Neural cell (in vitro differentiated cells): ENCODE results near the gene TSPAN9. TPM values are rescaled to one million over a fixed set of nuclear protein-coding genes. Genes with fewer than 3 reads are reported as not detected.

Source experiments
- H2AFZ ChIP-seq: fragments of 200-600, 300-800 bp; sonication (generic), shearing (Covaris generic); 2 replicates; pipeline ENCODE4 v1.6.0; 2014; ENCODE audit warnings: low read depth, mild to moderate bottlenecking, antibody characterized with exemption, low read length, moderate library complexity
- H3F3A ChIP-seq: fragments of 200-600 bp; shearing (Covaris generic); 2 replicates; pipeline ENCODE4 v1.6.1; 2016; ENCODE audit warnings: mild to moderate bottlenecking, moderate library complexity, mixed read lengths, antibody characterized with exemption, low read length; ENCODE audit not compliant: insufficient read depth, poor library complexity, severe bottlenecking
- H3K27ac ChIP-seq: fragments of 200-600, 300-800 bp; sonication (generic), shearing (Covaris generic); 2 replicates; pipeline ENCODE4 v1.5.1; 2014; ENCODE audit warnings: mild to moderate bottlenecking, low read length, moderate library complexity
- H3K27me3 ChIP-seq: fragments of 300-800, 200-600 bp; sonication (generic), shearing (Covaris generic); 2 replicates; pipeline ENCODE4 v1.6.0; 2014; ENCODE audit warnings: mild to moderate bottlenecking, low read depth, low read length, moderate library complexity; ENCODE audit not compliant: insufficient read depth
- H3K36me3 ChIP-seq: fragments of 300-800, 200-600 bp; sonication (generic), shearing (Covaris generic); 2 replicates; pipeline ENCODE4 v1.5.1; 2014; ENCODE audit warnings: mild to moderate bottlenecking, antibody characterized with exemption, low read length, moderate library complexity; ENCODE audit not compliant: insufficient read depth
- H3K4me2 ChIP-seq: fragments of 300-800, 200-600 bp; sonication (generic), shearing (Covaris generic); 2 replicates; pipeline ENCODE4 v1.6.0; 2014; ENCODE audit warnings: mild to moderate bottlenecking, low read length
- H3K4me3 ChIP-seq: fragments of 300-800, 200-600 bp; sonication (generic), shearing (Covaris generic); 2 replicates; pipeline ENCODE4 v1.5.1; 2014; ENCODE audit warnings: mild to moderate bottlenecking, low read length, moderate library complexity
- H3K79me2 ChIP-seq: fragments of 200-600 bp; shearing (Covaris generic); replicated peaks from 2 replicates; pipeline ENCODE4 v1.6.0; 2014; ENCODE audit warnings: mild to moderate bottlenecking, low read length, moderate library complexity; ENCODE audit not compliant: insufficient read depth
- H3K9ac ChIP-seq: fragments of 300-800, 200-600 bp; sonication (generic), shearing (Covaris generic); 2 replicates; pipeline ENCODE4 v1.6.1; 2016; ENCODE audit warnings: mild to moderate bottlenecking, low read length, mixed read lengths
- H3K9me2 ChIP-seq: fragments of 200-600 bp; shearing (Covaris generic); 2 replicates; pipeline ENCODE4 v1.6.1; 2016; ENCODE audit warnings: mild to moderate bottlenecking, low read length, mixed read lengths; ENCODE audit not compliant: insufficient read depth
- H3K9me3 ChIP-seq: fragments of 200-600, 300-800 bp; sonication (generic), shearing (Covaris generic); 2 replicates; pipeline ENCODE4 v1.6.1; 2016; ENCODE audit warnings: mild to moderate bottlenecking, mixed run types, low read length, moderate library complexity, mixed read lengths
- H4K20me1 ChIP-seq: fragments of 200-600 bp; shearing (Covaris generic); 2 replicates; pipeline ENCODE4 v1.6.1; 2016; ENCODE audit warnings: mild to moderate bottlenecking, mixed run types; ENCODE audit not compliant: insufficient read depth
- EP300 ChIP-seq: fragments of 450-650 bp; conservative IDR thresholded peaks from 2 replicates; pipeline ENCODE4 v1.6.1; 2014; ENCODE audit warnings: antibody characterized with exemption, mild to moderate bottlenecking, moderate library complexity; ENCODE audit not compliant: poor library complexity, severe bottlenecking
- EZH2 ChIP-seq: fragments of 200-600, 300-800 bp; shearing (Covaris generic), sonication (generic); IDR thresholded peaks from 2 replicates; pipeline ENCODE4 v1.6.1; 2014; ENCODE audit warnings: antibody characterized with exemption, low read length, borderline replicate concordance, mild to moderate bottlenecking; ENCODE audit not compliant: insufficient read depth, poor library complexity, severe bottlenecking
- MXI1 ChIP-seq: fragments of 450-650 bp; conservative IDR thresholded peaks from 2 replicates; pipeline ENCODE4 v1.6.1; 2014; ENCODE audit warnings: antibody characterized with exemption, mild to moderate bottlenecking; ENCODE audit not compliant: poor library complexity, severe bottlenecking
- POLR2AphosphoS5 ChIP-seq: IDR thresholded peaks from 2 replicates; pipeline ENCODE4 v1.6.1; 2012
- RAD21 ChIP-seq: fragments of 450-650 bp; conservative IDR thresholded peaks from 2 replicates; pipeline ENCODE4 v1.6.1; 2014; ENCODE audit warnings: antibody characterized with exemption, mild to moderate bottlenecking, moderate library complexity
- SMC3 ChIP-seq: fragments of 450-650 bp; conservative IDR thresholded peaks from 2 replicates; pipeline ENCODE4 v1.6.1; 2014; ENCODE audit warnings: antibody characterized with exemption, mild to moderate bottlenecking, moderate library complexity; ENCODE audit not compliant: poor library complexity
- TAF1 ChIP-seq: IDR thresholded peaks from 2 replicates; pipeline ENCODE4 v1.6.1; 2012; ENCODE audit warnings: low read depth
- polyA plus RNA-seq: library from polyadenylated mRNA; depleted of rRNA; stranded (reverse); fragments of >200 nt; gene quantifications from 2 replicates; pipeline ENCODE4 v1.2.3, GENCODE V29; 2014
- TF ChIP-seq, protein P1 (sequence below): fragments of 450-650 bp; IDR thresholded peaks from 2 replicates; pipeline ENCODE4 v1.5.1; 2014; ENCODE audit warnings: antibody characterized with exemption, mild to moderate bottlenecking, moderate library complexity; ENCODE audit not compliant: poor library complexity, severe bottlenecking
- TF ChIP-seq, protein P2 (sequence below): IDR thresholded peaks from 2 replicates; pipeline ENCODE4 v1.6.1; 2012; ENCODE audit warnings: borderline replicate concordance

Gene TSPAN9
- polyA plus RNA-seq, 1 donor from 2014 or later = 11.9 TPM

GRCh38 chr12:3216726-3217682 is 139.8 kb downstream of the TSPAN9 start:
- H3K4me3 ChIP-seq = no peak overlapping the region

DNA sequence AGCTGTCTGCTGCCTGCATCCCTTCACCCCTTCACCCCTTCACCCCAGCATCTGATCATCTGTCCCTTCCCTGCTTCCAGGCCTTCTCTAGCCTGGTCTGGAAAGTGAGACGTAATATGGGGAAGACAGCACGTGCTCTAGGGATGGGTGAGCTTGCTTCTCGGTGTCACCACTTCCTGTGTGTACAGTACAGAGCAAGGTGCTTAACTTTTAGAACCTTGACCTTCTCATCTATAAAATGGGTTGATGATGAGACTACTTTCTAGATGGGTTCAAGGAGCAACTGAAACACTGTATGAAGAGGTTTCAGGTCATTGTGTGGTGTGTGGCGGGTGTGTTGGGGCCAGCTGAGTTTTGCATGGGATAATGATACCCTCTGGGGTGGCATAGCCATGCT is 140.5 kb downstream of the TSPAN9 start:
- Histone ChIP-seq H3K9me2 (no peaks in the 10 kb centered on the region), H3K4me3 (no peak overlapping the region), H2AFZ (no peak overlapping the region), H4K20me1 (no peaks in the 10 kb centered on the region), H3K27me3 (no peaks in the 10 kb centered on the region), H3F3A (no peaks in the 10 kb centered on the region), H3K9ac (no peak overlapping the region), H3K79me2 (no peaks in the 10 kb centered on the region), H3K27ac (no peak overlapping the region), H3K9me3 (no peaks in the 10 kb centered on the region), H3K36me3 (no peaks in the 10 kb centered on the region), H3K4me2 (no peak overlapping the region)
- TF ChIP-seq SMC3 (no peak), POLR2AphosphoS5 (no peak), TAF1 (no peak), EP300 (no peak), MXI1 (no peak), EZH2 (no peak), RAD21 (no peak)
- TF ChIP-seq, protein P1, sequence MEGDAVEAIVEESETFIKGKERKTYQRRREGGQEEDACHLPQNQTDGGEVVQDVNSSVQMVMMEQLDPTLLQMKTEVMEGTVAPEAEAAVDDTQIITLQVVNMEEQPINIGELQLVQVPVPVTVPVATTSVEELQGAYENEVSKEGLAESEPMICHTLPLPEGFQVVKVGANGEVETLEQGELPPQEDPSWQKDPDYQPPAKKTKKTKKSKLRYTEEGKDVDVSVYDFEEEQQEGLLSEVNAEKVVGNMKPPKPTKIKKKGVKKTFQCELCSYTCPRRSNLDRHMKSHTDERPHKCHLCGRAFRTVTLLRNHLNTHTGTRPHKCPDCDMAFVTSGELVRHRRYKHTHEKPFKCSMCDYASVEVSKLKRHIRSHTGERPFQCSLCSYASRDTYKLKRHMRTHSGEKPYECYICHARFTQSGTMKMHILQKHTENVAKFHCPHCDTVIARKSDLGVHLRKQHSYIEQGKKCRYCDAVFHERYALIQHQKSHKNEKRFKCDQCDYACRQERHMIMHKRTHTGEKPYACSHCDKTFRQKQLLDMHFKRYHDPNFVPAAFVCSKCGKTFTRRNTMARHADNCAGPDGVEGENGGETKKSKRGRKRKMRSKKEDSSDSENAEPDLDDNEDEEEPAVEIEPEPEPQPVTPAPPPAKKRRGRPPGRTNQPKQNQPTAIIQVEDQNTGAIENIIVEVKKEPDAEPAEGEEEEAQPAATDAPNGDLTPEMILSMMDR = no peak
- TF ChIP-seq, protein P2, sequence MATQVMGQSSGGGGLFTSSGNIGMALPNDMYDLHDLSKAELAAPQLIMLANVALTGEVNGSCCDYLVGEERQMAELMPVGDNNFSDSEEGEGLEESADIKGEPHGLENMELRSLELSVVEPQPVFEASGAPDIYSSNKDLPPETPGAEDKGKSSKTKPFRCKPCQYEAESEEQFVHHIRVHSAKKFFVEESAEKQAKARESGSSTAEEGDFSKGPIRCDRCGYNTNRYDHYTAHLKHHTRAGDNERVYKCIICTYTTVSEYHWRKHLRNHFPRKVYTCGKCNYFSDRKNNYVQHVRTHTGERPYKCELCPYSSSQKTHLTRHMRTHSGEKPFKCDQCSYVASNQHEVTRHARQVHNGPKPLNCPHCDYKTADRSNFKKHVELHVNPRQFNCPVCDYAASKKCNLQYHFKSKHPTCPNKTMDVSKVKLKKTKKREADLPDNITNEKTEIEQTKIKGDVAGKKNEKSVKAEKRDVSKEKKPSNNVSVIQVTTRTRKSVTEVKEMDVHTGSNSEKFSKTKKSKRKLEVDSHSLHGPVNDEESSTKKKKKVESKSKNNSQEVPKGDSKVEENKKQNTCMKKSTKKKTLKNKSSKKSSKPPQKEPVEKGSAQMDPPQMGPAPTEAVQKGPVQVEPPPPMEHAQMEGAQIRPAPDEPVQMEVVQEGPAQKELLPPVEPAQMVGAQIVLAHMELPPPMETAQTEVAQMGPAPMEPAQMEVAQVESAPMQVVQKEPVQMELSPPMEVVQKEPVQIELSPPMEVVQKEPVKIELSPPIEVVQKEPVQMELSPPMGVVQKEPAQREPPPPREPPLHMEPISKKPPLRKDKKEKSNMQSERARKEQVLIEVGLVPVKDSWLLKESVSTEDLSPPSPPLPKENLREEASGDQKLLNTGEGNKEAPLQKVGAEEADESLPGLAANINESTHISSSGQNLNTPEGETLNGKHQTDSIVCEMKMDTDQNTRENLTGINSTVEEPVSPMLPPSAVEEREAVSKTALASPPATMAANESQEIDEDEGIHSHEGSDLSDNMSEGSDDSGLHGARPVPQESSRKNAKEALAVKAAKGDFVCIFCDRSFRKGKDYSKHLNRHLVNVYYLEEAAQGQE = no peak

More at GRCh38 chr12:3216726-3217682, 139.8 kb downstream of the TSPAN9 start:
- no peak overlapping the region for H2AFZ ChIP-seq
- H4K20me1 ChIP-seq = no peaks in the 10 kb centered on the region
- no peaks in the 10 kb centered on the region for H3K9me3 ChIP-seq
- H3K27me3 ChIP-seq = no peaks in the 10 kb centered on the region
- TF ChIP-seq, protein P1 = no peak
- TF ChIP-seq, protein P2 = no peak
- no peak for TF ChIP-seq RAD21
- no peak overlapping the region for H3K27ac ChIP-seq
- no peaks in the 10 kb centered on the region for H3K36me3 ChIP-seq
- H3K9me2 ChIP-seq = no peaks in the 10 kb centered on the region
- no peak overlapping the region for H3K4me2 ChIP-seq
- no peaks in the 10 kb centered on the region for H3K79me2 ChIP-seq
- H3F3A ChIP-seq = no peaks in the 10 kb centered on the region
- H3K9ac ChIP-seq = no peak overlapping the region
